Tibial nerve (tissue), 4 donors: ENCODE results near the gene GPRIN1. TPM values are rescaled to one million over a fixed set of nuclear protein-coding genes. Genes with fewer than 3 reads are reported as not detected.
A peak's percentile ranks its signal among the peaks of the same experiment; 100 is the strongest.

ENCODE experiments used
- DNase-seq, 2 donors: peaks; one replicate each; pipeline ENCODE4 v3.0.0-alpha.2; 2019; ENCODE audit warnings: low spot score in 2 of 2
- H3K27ac ChIP-seq, 4 donors: fragments of 200-600 bp; sonication (generic) in 3 of 4; one replicate each; pipeline ENCODE4 v1.5.1; 2017 to 2019; ENCODE audit warnings: mild to moderate bottlenecking in 1 of 4
- H3K27me3 ChIP-seq, 2 donors: fragments of 200-600 bp; sonication (generic) in 1 of 2; one replicate each; pipeline versions ENCODE4 v1.5.1 to v1.6.0; 2017 to 2019
- H3K36me3 ChIP-seq, 3 donors: fragments of 200-600 bp; sonication (generic); one replicate each; pipeline ENCODE4 v1.5.1; 2018 to 2019
- H3K4me1 ChIP-seq, 4 donors: fragments of 200-600 bp; sonication (generic) in 3 of 4; one replicate each; pipeline ENCODE4 v1.5.1; 2017 to 2019
- H3K4me3 ChIP-seq, 4 donors: fragments of 200-600 bp; sonication (generic) in 3 of 4; one replicate each; pipeline ENCODE4 v1.5.1; 2017 to 2019; ENCODE audit warnings: mild to moderate bottlenecking in 1 of 4, moderate library complexity in 1 of 4
- H3K9me3 ChIP-seq, 4 donors: fragments of 200-600 bp; sonication (generic) in 3 of 4; one replicate each; pipeline ENCODE4 v1.5.1; 2017 to 2019
- CTCF ChIP-seq, 5 experiments: fragments of 200-600 bp in 3 of 5; fragments of 450-650 bp in 2 of 5; sonication (generic) in 3 of 5; IDR thresholded peaks; one replicate each; pipeline ENCODE4 v1.5.1; 2016 to 2019; ENCODE audit warnings: antibody characterized with exemption in 5 of 5, mild to moderate bottlenecking in 3 of 5, moderate library complexity in 2 of 5
- EP300 ChIP-seq, 2 donors: sonication (generic); formaldehyde crosslinking; IDR thresholded peaks; one replicate each; pipeline ENCODE4 v1.6.1; 2017; ENCODE audit warnings: antibody characterized with exemption in 2 of 2, mild to moderate bottlenecking in 1 of 2
- POLR2A ChIP-seq, 2 donors: fragments of 450-650 bp; IDR thresholded peaks; one replicate each; pipeline ENCODE4 v1.6.1; 2017; ENCODE audit warnings: antibody characterized with exemption in 2 of 2, mild to moderate bottlenecking in 2 of 2, moderate library complexity in 2 of 2
- WGBS, 2 donors: methylation state at CpG; one replicate each; pipeline ENCODE4 v1.1.5; 2018; 5-methylcytosine and 5-hydroxymethylcytosine counted together
- small RNA-seq: library from RNA; depleted of rRNA; stranded (forward); fragments of <200 nt; gene quantifications from one replicate; pipeline ENCODE3, GENCODE V24; 2016
- total RNA-seq, 4 donors: library from RNA; depleted of rRNA; stranded (reverse); fragments of >200 nt; gene quantifications; one replicate each; pipeline ENCODE4 v1.1.0, GENCODE V29; 2016

The GPRIN1 gene
- total RNA-seq, 4 donors from 2014 or later, result 0.22 to 0.90 TPM; not detected in 2

DNA sequence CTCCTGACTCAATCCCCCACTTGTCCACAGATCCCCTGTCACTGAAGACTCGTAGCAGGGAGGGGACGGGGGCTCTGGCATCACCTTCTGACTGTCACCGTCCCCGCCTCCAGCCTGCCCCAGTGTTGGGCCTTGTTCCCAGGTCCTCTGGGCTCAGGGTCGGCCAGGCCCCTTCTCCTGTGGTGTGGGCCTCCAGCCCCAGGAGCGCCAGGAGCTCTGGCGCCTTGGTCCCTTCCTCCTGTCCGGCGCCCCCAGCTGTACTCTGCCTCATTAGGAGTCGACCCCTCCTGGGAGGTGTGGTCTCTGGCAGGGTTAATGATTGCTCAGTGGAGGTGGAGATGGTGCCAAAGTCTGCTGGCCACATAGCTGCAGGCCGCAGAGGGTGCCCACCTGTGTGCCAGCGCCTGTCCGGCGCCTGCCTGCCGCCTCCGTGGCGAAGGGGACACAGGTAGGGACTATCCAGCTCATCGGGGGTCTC, 61.0 kb downstream of the GPRIN1 start, which contains the start of gene CDHR2:
TSS of gene CDHR2 (plus strand) at position 376 of the 478 bp plus-strand sequence. CDS start 16,011 bp downstream, outside the sequence.
- DNase-seq, result no peak
- 68 to 71% methylated on average over 18 of the region's 18 CpGs for WGBS, 2 donors
- Histone ChIP-seq H3K4me3 (peak within 1 kb of the TSS in 1 of 4 donors; percentile 27), H3K36me3 (no peaks in the 10 kb centered on the region), H3K27ac (peak within 1 kb of the TSS in 1 of 4 donors; percentile 59), H3K4me1 (peaks cover 0 to 2% (median 1%) of the 10 kb centered on the region in 4 donors), H3K9me3 (no peaks in the 10 kb centered on the region), H3K27me3 (peaks cover 0 to 25% of the 10 kb centered on the region in 2 donors)
- TF ChIP-seq EP300 (IDR thresholded peaks at IDR 0.05) (no peak), POLR2A (IDR thresholded peaks at IDR 0.05) (no peak), CTCF (IDR thresholded peaks at IDR 0.05) (no peak)

- Histone ChIP-seq H3K9me3 (no peaks in the 10 kb centered on the region), H3K27ac (peak overlapping the region in 1 of 4 donors; percentile 59), H3K4me3 (no peak overlapping the region), H3K4me1 (peaks cover 0 to 9% (median 6%) of the 10 kb centered on the region in 4 donors), H3K36me3 (no peaks in the 10 kb centered on the region), H3K27me3 (peaks cover 0 to 13% of the 10 kb centered on the region in 2 donors)
- TF ChIP-seq POLR2A (IDR thresholded peaks at IDR 0.05) (no peak), EP300 (IDR thresholded peaks at IDR 0.05) (no peak), CTCF (IDR thresholded peaks at IDR 0.05) (no peak)
- whole genome bisulfite sequencing, 2 donors, result 73 to 76% methylated on average over 8 of the region's 8 CpGs
- no peak for DNase-seq
Observed at GRCh38 chr5:176547802-176548201, 62.2 kb downstream of the GPRIN1 start.

Small RNAs within 50 kb of the gene (small RNA-seq; reads per million reads assigned to genes)
- gene MIR4281 (not detected), gene RF00019 (not detected), gene RN7SL684P (not detected)

Other genes with a start within 250 kb of the GPRIN1 start
- 10 to 100 TPM; 77.9 to 91.3 (median 90.0) TPM for gene KIAA1191, start 248.4 kb downstream of the GPRIN1 start, total RNA-seq
- 10 to 100 TPM; 12.0 to 54.6 (median 16.9) TPM for gene ARL10, start 244.7 kb downstream of the GPRIN1 start, total RNA-seq
- gene NOP16, start 221.6 kb downstream of the GPRIN1 start, total RNA-seq, result 10 to 100 TPM in 1 of 4 donors, 1 to 10 TPM in 3; 6.1 to 17.7 (median 6.6) TPM
- 10 to 100 TPM; 54.3 to 96.3 (median 85.1) TPM for gene HIGD2A, start 221.4 kb downstream of the GPRIN1 start, total RNA-seq
- gene CLTB, start 193.6 kb downstream of the GPRIN1 start, total RNA-seq, result 100 to 1,000 TPM; 183 to 233 (median 197) TPM
- 10 to 100 TPM; 23.0 to 30.8 (median 29.4) TPM for gene FAF2, start 161.8 kb downstream of the GPRIN1 start, total RNA-seq
- 10 to 100 TPM; 11.1 to 28.5 (median 21.8) TPM for gene RNF44, start 72.8 kb downstream of the GPRIN1 start, total RNA-seq
- not detected for gene CDHR2, start 60.8 kb downstream of the GPRIN1 start, total RNA-seq
- gene SNCB, start 20.4 kb upstream of the GPRIN1 start, total RNA-seq, result not detected
- not detected for gene EIF4E1B, start 20.5 kb upstream of the GPRIN1 start, total RNA-seq
- gene TSPAN17, start 37.3 kb upstream of the GPRIN1 start, total RNA-seq, result 10 to 100 TPM; 11.0 to 25.8 (median 14.3) TPM
- gene UNC5A, start 200.4 kb upstream of the GPRIN1 start, total RNA-seq, result not detected